Measurements from ENCODE around the gene EAF1. TPM values are rescaled to one million over a fixed set of nuclear protein-coding genes. Genes with fewer than 3 reads are reported as not detected.
A peak's percentile ranks its signal among the peaks of the same experiment; 100 is the strongest.

The EAF1 gene
- total RNA-seq, 4 donors from 2014 or later, result 19.1 to 37.0 (median 26.4) TPM

- H3K36me3 ChIP-seq, result no peaks in the 10 kb centered on the region
- peaks cover 0 to 3% (median 0%) of the 10 kb centered on the region in 4 donors for H3K4me1 ChIP-seq
- H3K4me3 ChIP-seq, result no peak overlapping the region
- in situ Hi-C loops (cut with MboI; ENCODE audit: low pct_ligation_motif_present in 1 of 4, low pct_unique_long_range_greater_than_20kb in 1 of 4, low sequenced_read_pairs in 3 of 4) (loop anchor here in 2 of 4 donors (5.0 to 25.0 kb wide), 2 partner anchors 202 to 292 kb away; no protein-coding TSS in a partner anchor), intact Hi-C loops (cut with DNase I; ENCODE audit: low total_unique reads) (loop anchor here (10.0 kb wide), 1 partner anchor 199 kb away; the partner anchor contains the start of gene CAPN7)
- TF ChIP-seq EP300 (IDR thresholded peaks at IDR 0.05; ENCODE audit: low read depth), result no peak
- no peak for TF ChIP-seq POLR2AphosphoS5 (IDR thresholded peaks at IDR 0.05)
- no peak for TF ChIP-seq POLR2A (IDR thresholded peaks at IDR 0.05)
- TF ChIP-seq CTCF (IDR thresholded peaks at IDR 0.05), result no peak
- WGBS, 2 donors (ENCODE audit: low coverage in 1 of 2), result 90 to 100% methylated on average over 3 of the region's 3 CpGs
- no peak overlapping the region for H3K27ac ChIP-seq
- H3K27me3 ChIP-seq, result no peaks in the 10 kb centered on the region
- H3K9me3 ChIP-seq, result no peaks in the 10 kb centered on the region
- no peak for DNase-seq
Measured at GRCh38 chr3:15403965-15404364, 23.4 kb upstream of the EAF1 start.

- H3K4me3 ChIP-seq, result no peak overlapping the region
- intact Hi-C loops (cut with DNase I; ENCODE audit: low total_unique reads) (loop anchor here (10.0 kb wide), 1 partner anchor 200 kb away; the partner anchor contains the start of gene CAPN7), in situ Hi-C loops (cut with MboI; ENCODE audit: low pct_ligation_motif_present in 1 of 4, low pct_unique_long_range_greater_than_20kb in 1 of 4, low sequenced_read_pairs in 3 of 4) (loop anchor here in 2 of 4 donors (5.0 to 25.0 kb wide), 2 partner anchors 202 to 292 kb away; no protein-coding TSS in a partner anchor)
- no peak overlapping the region for H3K27ac ChIP-seq
- H3K27me3 ChIP-seq, result no peaks in the 10 kb centered on the region
- DNase-seq, result no peak
- H3K36me3 ChIP-seq, result no peaks in the 10 kb centered on the region
- H3K4me1 ChIP-seq, result peaks cover 0 to 3% (median 0%) of the 10 kb centered on the region in 4 donors
- H3K9me3 ChIP-seq, result no peaks in the 10 kb centered on the region
- no peak for TF ChIP-seq POLR2A (IDR thresholded peaks at IDR 0.05)
- 90 to 100% methylated on average over 1 of the region's 1 CpG for WGBS, 2 donors (ENCODE audit: low coverage in 1 of 2)
Measured at GRCh38 chr3:15404767-15405166, 22.6 kb upstream of the EAF1 start.

GRCh38 chr3:15405448-15406050 is 21.8 kb upstream of the EAF1 start:
- in situ Hi-C loops (cut with MboI; ENCODE audit: low pct_ligation_motif_present in 1 of 4, low pct_unique_long_range_greater_than_20kb in 1 of 4, low sequenced_read_pairs in 3 of 4), result loop anchor here in 2 of 4 donors (25.0 kb wide), 1 partner anchor 293 kb away; no protein-coding TSS in a partner anchor
- Histone ChIP-seq H3K4me1 (peaks cover 0 to 3% (median 0%) of the 10 kb centered on the region in 4 donors), H3K27me3 (no peaks in the 10 kb centered on the region), H3K36me3 (peaks cover 0 to 7% (median 1%) of the 10 kb centered on the region in 4 donors), H3K9me3 (no peaks in the 10 kb centered on the region), H3K4me3 (no peak overlapping the region), H3K27ac (no peak overlapping the region)
- 42 to 50% methylated on average over 2 to 3 of the region's 3 CpGs for WGBS, 2 donors (ENCODE audit: low coverage in 1 of 2)
- no peak for TF ChIP-seq POLR2A (IDR thresholded peaks at IDR 0.05)
- no peak for TF ChIP-seq EP300 (IDR thresholded peaks at IDR 0.05; ENCODE audit: low read depth)
- peak; percentile 55 to 75 (median 63) for TF ChIP-seq CTCF (IDR thresholded peaks at IDR 0.05)
- no peak for DNase-seq
- intact Hi-C loops (cut with DNase I; ENCODE audit: low total_unique reads), result loop anchor here (10.0 kb wide), 1 partner anchor 201 kb away; the partner anchor contains the start of gene CAPN7

- in situ Hi-C loops (cut with MboI; ENCODE audit: low pct_ligation_motif_present in 1 of 4, low pct_unique_long_range_greater_than_20kb in 1 of 4, low sequenced_read_pairs in 3 of 4) (loop anchor here in 2 of 4 donors (25.0 kb wide), 1 partner anchor 297 kb away; no protein-coding TSS in a partner anchor), intact Hi-C loops (cut with DNase I; ENCODE audit: low total_unique reads) (loop anchor here (10.0 kb wide), 1 partner anchor 204 kb away; the partner anchor contains the start of gene CAPN7)
- no peak overlapping the region for H3K27ac ChIP-seq
- DNase-seq, result no peak
- H3K4me1 ChIP-seq, result peaks cover 0 to 3% (median 0%) of the 10 kb centered on the region in 4 donors
- TF ChIP-seq POLR2A (IDR thresholded peaks at IDR 0.05) (no peak), EP300 (IDR thresholded peaks at IDR 0.05; ENCODE audit: low read depth) (no peak), CTCF (IDR thresholded peaks at IDR 0.05) (no peak), POLR2AphosphoS5 (IDR thresholded peaks at IDR 0.05) (no peak)
- H3K4me3 ChIP-seq, result no peak overlapping the region
- peaks cover 0 to 31% (median 11%) of the 10 kb centered on the region in 4 donors for H3K36me3 ChIP-seq
- H3K27me3 ChIP-seq, result no peaks in the 10 kb centered on the region
- no peaks in the 10 kb centered on the region for H3K9me3 ChIP-seq
- 88 to 90% methylated on average over 2 to 3 of the region's 3 CpGs for WGBS, 2 donors (ENCODE audit: low coverage in 1 of 2)
Measured at GRCh38 chr3:15409239-15409638, 18.2 kb upstream of the EAF1 start.
